Measurements from ENCODE around the gene GLDN.
"Not testable (repeated sequence)": the region's sequence is repeated elsewhere in the genome, so short reads cannot be mapped to it uniquely, and the experiment has no call there.

GLDN gene

GRCh38 chr15:51425517-51426040, 84.1 kb downstream of the GLDN start:
- DNase-seq (ENCODE audit: low spot score): no peak

GRCh38 chr15:51438526-51438925, 97.1 kb downstream of the GLDN start:
- no peak for TF ChIP-seq CTCF (IDR thresholded peaks at IDR 0.05; ENCODE audit: extremely low read depth, missing control alignments)
- no peak for DNase-seq (ENCODE audit: low spot score)

More at GRCh38 chr15:51425517-51426040, 84.1 kb downstream of the GLDN start:
- no peak for TF ChIP-seq CTCF (IDR thresholded peaks at IDR 0.05; ENCODE audit: extremely low read depth, missing control alignments)

- no peak for TF ChIP-seq CTCF (IDR thresholded peaks at IDR 0.05; ENCODE audit: extremely low read depth, missing control alignments)
- DNase-seq (ENCODE audit: low spot score): no peak
Measured at GRCh38 chr15:51443282-51443914, 101.9 kb downstream of the GLDN start.

GRCh38 chr15:51444112-51444511, 102.7 kb downstream of the GLDN start:
- peak; percentile 8 for DNase-seq (ENCODE audit: low spot score)
- no peak for TF ChIP-seq CTCF (IDR thresholded peaks at IDR 0.05; ENCODE audit: extremely low read depth, missing control alignments)

GRCh38 chr15:51444807-51445206, 103.4 kb downstream of the GLDN start:
- DNase-seq (ENCODE audit: low spot score): no peak
- TF ChIP-seq CTCF (IDR thresholded peaks at IDR 0.05; ENCODE audit: extremely low read depth, missing control alignments): no peak

- not testable (repeated sequence) for DNase-seq (ENCODE audit: low spot score)
Measured at GRCh38 chr15:51446029-51446744, 104.7 kb downstream of the GLDN start.

- TF ChIP-seq CTCF (IDR thresholded peaks at IDR 0.05; ENCODE audit: extremely low read depth, missing control alignments): no peak
- DNase-seq (ENCODE audit: low spot score): no peak
Measured at GRCh38 chr15:51447855-51448621, 106.6 kb downstream of the GLDN start.
